NOMO-1 (cell line): ENCODE results near the gene RNF44.
"Not testable (repeated sequence)": the region's sequence is repeated elsewhere in the genome, so short reads cannot be mapped to it uniquely, and the experiment has no call there.

Experiments
- DNase-seq, 2 experiments: peaks; one replicate each; lab custom pipeline; 2025; ENCODE audit not compliant: unreplicated experiment in 2 of 2; lab: John Stamatoyannopoulos, UW

RNF44 gene

GRCh38 chr5:176553260-176554085, 16.3 kb upstream of the RNF44 start:
- no peak for DNase-seq

GRCh38 chr5:176552332-176552869, 15.2 kb upstream of the RNF44 start:
- no peak for DNase-seq

- DNase-seq, result not testable (repeated sequence)
These were observed 13.7 kb upstream of the RNF44 start for GRCh38 chr5:176550937-176551336.

GRCh38 chr5:176550275-176550831, 13.2 kb upstream of the RNF44 start:
- peak; percentile 50 to 56 for DNase-seq

GRCh38 chr5:176549871-176550270, 12.7 kb upstream of the RNF44 start:
- no peak for DNase-seq

GRCh38 chr5:176548967-176549444, 11.8 kb upstream of the RNF44 start, which contains the start of gene CDHR2:
CDHR2 (plus strand) TSS chr5:176549342; CDS start chr5:176565353, 16,011 bp downstream.
- no peak for DNase-seq

GRCh38 chr5:176547802-176548201, 10.6 kb upstream of the RNF44 start:
- no peak for DNase-seq

- DNase-seq, result no peak
These were observed 8.7 kb upstream of the RNF44 start for GRCh38 chr5:176545737-176546509.

GRCh38 chr5:176545388-176545736, 8.2 kb upstream of the RNF44 start:
- DNase-seq, result no peak

- DNase-seq, result peak; percentile 70 to 85
These were observed 6.4 kb upstream of the RNF44 start for GRCh38 chr5:176543428-176544182.

- DNase-seq, result peak; percentile 47 to 50
These were observed 5.6 kb upstream of the RNF44 start for GRCh38 chr5:176542596-176543427.

- peak; percentile 37 to 40 for DNase-seq
These were observed 5.0 kb upstream of the RNF44 start for GRCh38 chr5:176542135-176542595.

- peak; percentile 71 to 85 for DNase-seq
These were observed 4.3 kb upstream of the RNF44 start for GRCh38 chr5:176541338-176542134.

GRCh38 chr5:176540956-176541337, 3.7 kb upstream of the RNF44 start:
- DNase-seq, result no peak

- DNase-seq, result no peak
These were observed 3.3 kb upstream of the RNF44 start for GRCh38 chr5:176540476-176540899.

- DNase-seq, result no peak
These were observed 1.8 kb upstream of the RNF44 start for GRCh38 chr5:176538989-176539384.

- DNase-seq, result no peak
These were observed 1.2 kb upstream of the RNF44 start for GRCh38 chr5:176538230-176538988.
